Activated naive CD4-positive, alpha-beta T cell treated with anti-CD3 and anti-CD28 coated beads, Interleukin-2, amount 50 U/mL, for 16 hours (primary cell): ENCODE results near the gene ARHGAP40.
A peak's percentile ranks its signal among the peaks of the same experiment; 100 is the strongest.

Experiments
- DNase-seq: peaks from one replicate; pipeline ENCODE4 v3.0.0-alpha.2; 2020

ARHGAP40 gene

GRCh38 chr20:38692436-38693411 is 91.1 kb downstream of the ARHGAP40 start:
- DNase-seq, result peak; percentile 43

- no peak for DNase-seq
Measured at GRCh38 chr20:38697306-38697705, 95.7 kb downstream of the ARHGAP40 start.

DNA sequence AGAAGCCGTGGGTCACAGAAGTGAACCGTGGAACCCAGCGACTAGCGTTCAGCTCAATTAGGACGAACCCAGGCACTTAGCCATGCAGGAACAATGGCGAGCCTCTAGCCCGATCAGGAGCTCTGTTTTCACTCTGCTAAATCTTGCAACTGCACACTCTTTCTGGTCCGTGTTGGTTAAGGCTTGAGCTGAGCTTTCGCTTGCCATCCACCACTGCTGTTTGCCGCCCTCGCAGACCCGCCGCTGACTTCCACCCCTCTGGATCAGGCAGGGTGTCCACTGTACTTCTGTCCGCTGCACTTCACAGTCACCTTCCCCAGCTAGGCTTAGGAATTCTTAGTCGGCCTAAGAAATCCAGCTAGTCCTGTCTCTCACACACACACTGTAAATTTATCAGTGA is 96.9 kb downstream of the ARHGAP40 start:
- no peak for DNase-seq

DNA sequence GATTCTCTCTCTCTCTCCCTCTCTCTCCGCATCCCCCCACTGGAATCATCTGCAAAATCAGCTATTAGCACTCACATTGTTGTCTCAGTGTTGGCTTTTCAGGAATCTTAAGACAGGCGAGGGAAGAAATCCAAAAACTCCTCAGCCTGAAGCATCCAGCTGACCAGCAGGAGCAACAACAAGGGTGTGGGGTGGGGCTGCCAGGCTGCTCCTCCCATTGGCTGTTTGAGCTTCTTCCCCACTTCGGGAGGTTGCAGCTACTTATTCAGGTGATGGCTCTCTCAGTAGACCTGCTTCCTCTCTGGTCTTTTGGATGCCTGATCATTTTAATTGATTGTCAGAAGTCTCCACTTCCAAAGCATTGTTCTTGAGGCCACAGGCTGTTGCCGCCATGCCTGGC is 98.5 kb downstream of the ARHGAP40 start:
- DNase-seq, result no peak
